Activated naive CD4-positive, alpha-beta T cell treated with anti-CD3 and anti-CD28 coated beads, Interleukin-2, amount 50 U/mL, for 24 hours (primary cell): ENCODE data around the gene ZNF813.

ENCODE experiments used
- H3K27ac Mint-ChIP-seq: one replicate; pipeline ENCODE4 v1.8.0; 2021; ENCODE audit warnings: mild to moderate bottlenecking, mixed read lengths
- H3K27me3 Mint-ChIP-seq: one replicate; pipeline ENCODE4 v1.8.0; 2021; ENCODE audit warnings: mixed read lengths
- H3K36me3 Mint-ChIP-seq: one replicate; pipeline ENCODE4 v1.8.0; 2021; ENCODE audit warnings: mixed read lengths
- H3K4me1 Mint-ChIP-seq: one replicate; pipeline ENCODE4 v1.8.0; 2021; ENCODE audit warnings: mixed read lengths
- H3K4me3 Mint-ChIP-seq: one replicate; pipeline ENCODE4 v1.8.0; 2021; ENCODE audit warnings: mild to moderate bottlenecking, mixed read lengths
- H3K9me3 Mint-ChIP-seq: one replicate; pipeline ENCODE4 v1.8.0; 2021; ENCODE audit warnings: mixed read lengths

Gene ZNF813

DNA sequence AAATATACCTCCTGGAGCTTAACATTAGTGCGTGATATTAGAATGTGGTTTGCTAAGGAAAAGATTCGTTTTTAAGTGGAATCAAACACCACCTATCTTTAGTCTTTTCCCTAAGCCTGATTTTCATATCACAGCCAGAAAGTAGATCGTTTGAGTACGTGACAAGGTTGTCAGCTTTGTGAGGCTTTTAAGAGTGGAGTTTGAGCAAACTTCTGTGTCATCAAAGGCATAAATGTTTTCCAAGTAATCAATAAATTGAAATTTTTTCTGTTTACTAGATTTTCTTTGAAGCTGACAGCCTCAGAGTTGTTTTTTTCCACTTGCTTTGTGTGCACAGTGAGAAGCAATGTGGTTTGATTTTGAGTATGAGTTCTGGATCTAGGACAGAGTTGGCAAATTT is 63.9 kb downstream of the ZNF813 start:
- no peak overlapping the region for H3K27ac Mint-ChIP-seq
- H3K36me3 Mint-ChIP-seq, result peaks cover 26% of the 10 kb centered on the region
- H3K9me3 Mint-ChIP-seq, result peaks cover 5% of the 10 kb centered on the region
- peaks cover 4% of the 10 kb centered on the region for H3K4me1 Mint-ChIP-seq
- H3K27me3 Mint-ChIP-seq, result no peaks in the 10 kb centered on the region
- no peak overlapping the region for H3K4me3 Mint-ChIP-seq

DNA sequence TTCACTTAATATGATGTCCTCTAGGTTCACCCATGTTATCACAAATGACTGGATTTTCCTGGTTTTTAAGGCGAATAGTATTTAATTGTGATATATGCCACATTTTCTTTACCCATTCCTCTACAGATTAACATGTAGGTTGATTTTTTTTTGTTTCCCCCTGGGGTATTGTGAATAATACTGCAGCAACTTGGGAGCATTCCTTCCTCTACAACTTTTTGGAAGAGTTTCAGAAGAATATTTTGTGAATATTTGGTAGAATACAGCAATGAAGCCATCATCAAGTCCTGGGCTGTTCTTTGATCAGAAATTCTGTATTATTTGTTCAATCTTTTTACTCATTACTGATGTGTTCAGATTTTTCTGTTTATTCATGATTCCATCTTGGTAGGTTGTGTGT is 64.8 kb downstream of the ZNF813 start:
- Mint-ChIP-seq H3K4me3 (no peak overlapping the region), H3K9me3 (peaks cover 5% of the 10 kb centered on the region), H3K4me1 (peaks cover 7% of the 10 kb centered on the region), H3K27me3 (no peaks in the 10 kb centered on the region), H3K27ac (no peak overlapping the region), H3K36me3 (peaks cover 27% of the 10 kb centered on the region)

DNA sequence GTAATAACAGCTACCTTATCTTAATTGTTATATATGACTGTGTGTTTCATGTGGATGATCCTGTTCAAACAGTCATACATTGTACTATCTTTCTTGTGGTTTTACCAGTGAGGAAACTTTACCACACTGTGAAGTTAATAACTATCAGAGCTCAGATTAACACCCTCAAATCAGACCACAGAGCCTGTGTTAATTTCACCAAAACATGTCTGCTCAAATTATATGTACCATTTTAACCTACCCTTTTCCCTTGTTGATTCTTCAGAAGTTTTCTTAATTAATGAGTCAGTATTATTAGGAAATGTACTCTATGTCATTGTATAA is 68.7 kb downstream of the ZNF813 start:
- Mint-ChIP-seq H3K36me3 (peaks cover 27% of the 10 kb centered on the region), H3K27ac (no peak overlapping the region), H3K27me3 (no peaks in the 10 kb centered on the region), H3K9me3 (no peaks in the 10 kb centered on the region), H3K4me1 (peaks cover 20% of the 10 kb centered on the region), H3K4me3 (peak overlapping the region; percentile 33)

DNA sequence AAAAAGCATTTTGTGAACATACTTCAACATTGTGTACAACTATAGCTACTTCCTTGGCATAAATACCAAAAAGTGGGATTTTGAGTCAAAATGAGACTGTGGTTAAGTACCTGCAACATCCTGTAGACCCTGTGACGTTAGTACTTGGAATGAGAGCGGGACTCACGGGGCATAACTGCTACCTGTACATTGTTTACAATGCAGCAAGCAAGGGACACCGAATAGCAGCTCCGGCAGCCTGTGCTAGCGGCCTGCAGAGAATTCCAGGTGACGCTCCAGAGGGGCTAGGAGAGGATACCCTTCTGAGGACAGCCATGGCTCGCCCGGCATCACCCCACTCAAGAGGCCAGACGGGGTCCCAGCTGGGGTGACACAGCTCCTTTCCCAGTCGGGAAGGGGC is 69.6 kb downstream of the ZNF813 start:
- H3K4me1 Mint-ChIP-seq, result peaks cover 27% of the 10 kb centered on the region
- H3K27me3 Mint-ChIP-seq, result no peaks in the 10 kb centered on the region
- H3K4me3 Mint-ChIP-seq, result peak overlapping the region; percentile 97
- peaks cover 29% of the 10 kb centered on the region for H3K36me3 Mint-ChIP-seq
- H3K9me3 Mint-ChIP-seq, result no peaks in the 10 kb centered on the region
- H3K27ac Mint-ChIP-seq, result peak overlapping the region; percentile 99

DNA sequence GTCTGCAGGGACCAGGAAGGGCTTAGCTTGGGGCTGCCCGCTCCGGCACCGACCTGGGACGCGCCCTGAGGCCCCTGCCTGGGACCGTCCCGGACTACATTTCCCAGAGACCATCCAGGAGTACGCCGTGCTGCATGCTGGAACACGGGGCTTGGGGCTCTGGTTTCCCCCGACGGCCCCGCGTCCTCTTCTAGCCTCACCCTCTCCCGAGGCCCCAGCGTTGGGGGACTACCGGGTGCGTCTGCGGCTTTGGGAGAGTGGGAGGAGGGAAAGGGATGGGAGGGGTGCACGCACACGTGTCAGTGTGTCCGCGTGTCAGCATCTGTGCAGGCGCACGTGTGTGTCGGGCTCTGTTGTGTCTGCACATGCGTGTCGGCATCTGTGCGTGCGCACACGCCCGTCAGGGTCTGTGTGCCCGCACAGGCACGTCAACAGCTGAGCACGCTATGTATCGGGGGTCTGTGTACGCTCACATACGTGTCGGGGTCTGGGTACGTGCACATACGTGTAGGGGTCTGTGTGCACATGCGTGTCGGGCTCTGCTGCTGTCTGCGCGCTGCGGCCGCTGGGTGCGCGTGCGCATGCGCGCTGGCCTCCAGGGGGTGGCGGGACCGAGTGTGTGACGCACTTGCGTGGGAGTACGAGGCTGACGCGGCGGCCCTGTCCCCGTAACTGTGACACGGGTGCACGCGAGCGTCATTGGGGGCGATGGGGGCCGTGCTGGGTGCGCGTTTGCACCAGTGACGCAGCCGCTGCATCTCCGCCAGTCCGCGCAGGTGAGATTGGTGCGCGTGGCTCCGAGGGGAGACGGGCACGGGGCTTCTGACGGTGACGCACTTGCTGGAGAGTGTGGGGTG is 70.2 kb downstream of the ZNF813 start, which contains the start of gene ZNF331:
TSS of gene ZNF331 (plus strand) at position 625 of the 857 bp plus-strand sequence. CDS start 31,232 bp downstream, outside the sequence.
- Mint-ChIP-seq H3K27ac (peak within 1 kb of the TSS; percentile 99), H3K9me3 (no peaks in the 10 kb centered on the region), H3K4me3 (peak within 1 kb of the TSS; percentile 97), H3K4me1 (peaks cover 32% of the 10 kb centered on the region), H3K36me3 (peaks cover 29% of the 10 kb centered on the region), H3K27me3 (no peaks in the 10 kb centered on the region)

DNA sequence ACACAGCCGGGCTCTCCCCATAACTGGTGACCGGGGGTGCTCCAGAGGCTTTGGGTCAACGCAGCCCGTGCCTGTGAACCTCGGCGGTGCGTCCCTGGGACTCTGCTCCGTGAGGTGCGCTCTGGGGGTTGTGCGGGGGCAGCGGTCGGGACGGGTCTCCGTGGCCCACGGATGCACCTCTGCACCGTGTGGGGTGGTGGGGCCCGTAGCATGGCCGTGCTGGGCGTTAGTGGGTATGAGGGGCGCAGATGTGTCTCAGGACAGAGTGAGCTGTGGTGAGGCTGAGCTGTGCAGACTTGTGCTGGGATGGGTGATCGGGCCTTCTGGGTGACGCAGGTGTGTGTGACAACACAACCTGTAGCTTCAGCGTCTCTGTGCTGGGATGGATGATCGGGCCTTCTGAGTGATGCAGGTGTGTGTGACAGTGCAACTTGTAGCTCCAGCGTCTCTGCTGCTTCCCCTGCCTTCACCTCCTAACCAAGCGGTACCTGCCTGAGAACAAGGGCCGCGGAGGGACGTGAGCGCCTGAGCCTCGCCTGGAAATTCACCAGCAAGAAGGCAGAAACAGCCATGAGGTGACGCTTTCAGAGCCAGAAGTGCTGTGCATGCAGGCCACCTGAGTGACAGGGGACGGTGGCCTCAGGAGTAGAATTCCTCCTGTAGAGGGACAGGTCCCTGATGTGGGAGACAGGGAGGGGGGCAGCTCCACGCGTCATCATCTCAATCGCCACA is 71.0 kb downstream of the ZNF813 start:
- H3K36me3 Mint-ChIP-seq, result peaks cover 28% of the 10 kb centered on the region

DNA sequence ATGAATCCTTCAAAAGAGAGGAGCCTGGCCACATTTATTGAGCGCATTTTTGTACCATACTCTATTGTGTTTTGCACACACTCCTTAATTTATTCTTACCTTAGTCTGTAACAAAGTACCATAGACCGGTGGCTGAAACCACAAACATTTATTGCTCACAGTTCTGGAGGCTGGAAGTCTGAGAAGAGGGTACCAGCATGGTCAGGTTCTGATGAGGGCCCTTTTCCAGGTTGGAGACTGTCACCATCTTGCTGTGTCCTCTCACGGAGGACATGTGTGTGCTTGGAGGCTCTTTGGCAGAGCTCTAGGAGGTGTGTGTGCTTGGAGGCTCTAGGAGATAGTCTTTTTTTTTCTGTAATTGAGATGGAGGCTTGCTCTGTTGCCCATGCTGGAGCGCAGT is 72.6 kb downstream of the ZNF813 start:
- peaks cover 33% of the 10 kb centered on the region for H3K4me1 Mint-ChIP-seq
- H3K27me3 Mint-ChIP-seq, result no peaks in the 10 kb centered on the region
- H3K36me3 Mint-ChIP-seq, result peaks cover 33% of the 10 kb centered on the region
- H3K27ac Mint-ChIP-seq, result no peak overlapping the region
- no peaks in the 10 kb centered on the region for H3K9me3 Mint-ChIP-seq
- no peak overlapping the region for H3K4me3 Mint-ChIP-seq

More for the DNA sequence above, 71.0 kb downstream of the ZNF813 start:
- Mint-ChIP-seq H3K27ac (peak overlapping the region; percentile 99), H3K9me3 (no peaks in the 10 kb centered on the region), H3K27me3 (no peaks in the 10 kb centered on the region), H3K4me3 (peak overlapping the region; percentile 97), H3K4me1 (peaks cover 32% of the 10 kb centered on the region)

DNA sequence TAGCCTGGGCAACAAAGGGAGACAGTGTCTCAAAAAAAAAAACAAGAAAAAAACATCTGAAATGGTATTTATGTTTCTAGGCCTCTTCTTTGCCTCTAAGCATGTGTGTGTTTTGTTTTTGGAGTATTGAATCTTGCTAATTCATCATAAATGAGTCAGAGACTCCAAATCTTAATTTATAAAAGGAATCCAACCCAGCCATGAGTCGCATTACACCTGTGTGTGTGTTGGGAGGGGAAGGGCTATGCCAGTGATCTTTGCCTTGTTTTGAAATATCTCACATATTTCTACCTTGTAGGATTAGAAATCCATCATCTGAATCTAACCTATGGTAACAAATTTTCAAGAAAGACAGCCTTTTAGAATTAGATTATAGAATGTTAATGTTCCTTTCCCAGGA is 74.4 kb downstream of the ZNF813 start:
- Mint-ChIP-seq H3K36me3 (peaks cover 35% of the 10 kb centered on the region), H3K9me3 (no peaks in the 10 kb centered on the region), H3K4me3 (peak overlapping the region; percentile 44), H3K27me3 (no peaks in the 10 kb centered on the region), H3K27ac (peak overlapping the region; percentile 85), H3K4me1 (peaks cover 40% of the 10 kb centered on the region)

DNA sequence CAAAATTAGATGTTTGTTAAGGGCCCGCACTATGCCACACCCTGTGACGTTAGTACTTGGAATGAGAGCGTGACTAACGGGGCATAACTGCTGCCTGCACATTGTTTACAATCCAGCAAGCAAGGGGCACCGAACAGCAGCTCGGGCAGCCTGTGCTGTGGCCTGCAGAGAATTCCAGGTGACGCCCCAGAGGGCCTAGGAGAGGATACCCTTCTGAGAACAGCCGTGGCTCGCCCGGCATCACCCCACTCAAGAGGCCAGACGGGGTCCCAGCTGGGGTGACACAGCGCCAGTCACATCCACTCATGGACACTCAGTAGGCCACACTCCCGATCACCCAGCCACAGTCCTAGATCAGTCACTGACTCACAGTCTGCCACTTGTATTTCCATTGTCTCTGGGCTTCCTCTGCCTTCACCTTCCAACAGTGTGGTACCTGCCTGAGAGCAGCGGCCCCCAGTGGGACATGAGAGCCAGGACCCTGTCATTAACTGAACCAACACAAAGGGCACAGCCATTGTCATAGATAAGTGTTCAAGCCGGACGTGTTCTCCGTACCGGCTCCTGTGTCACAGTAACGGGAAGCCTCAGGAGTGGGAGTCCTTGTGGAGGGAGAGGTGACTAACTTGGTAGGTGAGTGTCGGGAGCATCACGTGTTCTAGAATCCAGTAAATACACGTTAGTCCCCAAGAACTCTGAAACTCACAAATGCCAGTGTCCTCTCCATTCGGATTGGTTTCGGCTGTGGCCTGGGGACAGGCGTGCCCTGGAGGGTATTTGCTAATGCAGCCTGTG is 77.9 kb downstream of the ZNF813 start:
- peaks cover 34% of the 10 kb centered on the region for H3K36me3 Mint-ChIP-seq
- no peaks in the 10 kb centered on the region for H3K9me3 Mint-ChIP-seq
- H3K27me3 Mint-ChIP-seq, result no peaks in the 10 kb centered on the region
- peak overlapping the region; percentile 35 for H3K27ac Mint-ChIP-seq
- peaks cover 48% of the 10 kb centered on the region for H3K4me1 Mint-ChIP-seq
- H3K4me3 Mint-ChIP-seq, result no peak overlapping the region
